Left cardiac atrium (tissue), 4 donors: ENCODE results near the gene WDFY4. TPM values are rescaled to one million over a fixed set of nuclear protein-coding genes. Genes with fewer than 3 reads are reported as not detected.
A peak's percentile ranks its signal among the peaks of the same experiment; 100 is the strongest.

Experiments
- ATAC-seq, 2 donors: fragments of 200-7000 bp; cut with Tn5 transposase; one replicate each; pipeline ENCODE4 v1.9.1; 2020; ENCODE audit warnings: mild to moderate bottlenecking in 2 of 2, moderate library complexity in 2 of 2
- DNase-seq: peaks from one replicate; pipeline ENCODE4 v3.0.0-alpha.2; 2020
- intact Hi-C, 2 donors: fragments of 100-400 bp; cut with DNase I; formaldehyde crosslinking; loops; one replicate each; pipeline versions ENCODE4 v1.14.1 to v1.15.1; 2022 to 2023
- total RNA-seq, 2 donors: library from RNA; stranded (reverse); fragmentation: NEBNext Ultra II Directional; extraction: Animal tissue kit (Norgen Biotek cat#: 25700); gene quantifications; one replicate each; pipeline ENCODE4 v1.2.1, GENCODE V29; 2021
- donor health status: DM: no; HTN: yes; CAD: no.
- donor health status: DM: no; HTN: yes; CAD: no; lungs with severe emphysema.
- donor health status: DM: yes; HTN: yes; CAD: no.
- donor health status: Dilated cardiomyopathy.

Gene WDFY4
- total RNA-seq, 2 donors from 2014 or later, result 2.6 to 3.8 TPM

- intact Hi-C loops, result no loop called here
- no peak for ATAC-seq
- no peak for DNase-seq
Measured at GRCh38 chr10:48880016-48880705, 195.5 kb downstream of the WDFY4 start.

- DNase-seq, result no peak
- intact Hi-C loops, result no loop called here
- ATAC-seq, result no peak
Measured at GRCh38 chr10:48881937-48882336, 197.3 kb downstream of the WDFY4 start.

- no peak for DNase-seq
- ATAC-seq, result no peak
- intact Hi-C loops, result no loop called here
Measured at GRCh38 chr10:48882881-48883280, 198.2 kb downstream of the WDFY4 start.

- no peak for DNase-seq
- no peak for ATAC-seq
- intact Hi-C loops, result no loop called here
Measured at GRCh38 chr10:48883701-48884100, 199.0 kb downstream of the WDFY4 start.

GRCh38 chr10:48884179-48885045, 199.7 kb downstream of the WDFY4 start:
- intact Hi-C loops, result no loop called here
- no peak for ATAC-seq
- DNase-seq, result no peak

- intact Hi-C loops, result no loop called here
- ATAC-seq (no peak), DNase-seq (no peak)
Measured at GRCh38 chr10:48885376-48885775, 200.7 kb downstream of the WDFY4 start.

- DNase-seq, result no peak
- no peak for ATAC-seq
- intact Hi-C loops, result no loop called here
Measured at GRCh38 chr10:48887982-48888381, 203.3 kb downstream of the WDFY4 start.

GRCh38 chr10:48890888-48891850, 206.5 kb downstream of the WDFY4 start:
- intact Hi-C loops, result no loop called here
- no peak for DNase-seq
- no peak for ATAC-seq

- DNase-seq (no peak), ATAC-seq (no peak)
- intact Hi-C loops, result no loop called here
Measured at GRCh38 chr10:48894911-48895802, 210.5 kb downstream of the WDFY4 start.

- ATAC-seq (no peak), DNase-seq (no peak)
- intact Hi-C loops, result no loop called here
Measured at GRCh38 chr10:48895803-48896195, 211.1 kb downstream of the WDFY4 start.

- intact Hi-C loops, result no loop called here
- DNase-seq (no peak), ATAC-seq (no peak)
Measured at GRCh38 chr10:48896756-48897440, 212.2 kb downstream of the WDFY4 start.

GRCh38 chr10:48897441-48897790, 212.7 kb downstream of the WDFY4 start:
- DNase-seq (no peak), ATAC-seq (no peak)
- intact Hi-C loops, result no loop called here

- DNase-seq, result no peak
- no peak for ATAC-seq
- intact Hi-C loops, result no loop called here
Measured at GRCh38 chr10:48898426-48898825, 213.8 kb downstream of the WDFY4 start.

GRCh38 chr10:48899781-48900180, 215.1 kb downstream of the WDFY4 start:
- DNase-seq (no peak), ATAC-seq (no peak)
- intact Hi-C loops, result no loop called here

GRCh38 chr10:48900371-48900801, 215.7 kb downstream of the WDFY4 start:
- intact Hi-C loops, result no loop called here
- peak in 1 of 2 donors; percentile 53 for ATAC-seq
- DNase-seq, result no peak

- ATAC-seq (no peak), DNase-seq (no peak)
- intact Hi-C loops, result no loop called here
Measured at GRCh38 chr10:48901319-48901718, 216.6 kb downstream of the WDFY4 start.

- no peak for DNase-seq
- ATAC-seq, result no peak
- intact Hi-C loops, result no loop called here
Measured at GRCh38 chr10:48902096-48902495, 217.4 kb downstream of the WDFY4 start.

GRCh38 chr10:48903151-48903550, 218.5 kb downstream of the WDFY4 start:
- DNase-seq, result no peak
- no peak for ATAC-seq
- intact Hi-C loops, result no loop called here
